NCI-H345 (cell line): ENCODE measurements around the gene SCT.
"Not testable (repeated sequence)": the region's sequence is repeated elsewhere in the genome, so short reads cannot be mapped to it uniquely, and the experiment has no call there.

Experiments
- DNase-seq: peaks from one replicate; lab custom pipeline; 2025; lab: John Stamatoyannopoulos, UW

The SCT gene

GRCh38 chr11:626475-627307, at the start of gene SCT:
Gene SCT, minus strand, starts transcription at chr11:627181. Its CDS starts 38 bp downstream, at chr11:627143.
- no peak for DNase-seq

- no peak for DNase-seq
Observed at GRCh38 chr11:674406-674805, 47.4 kb upstream of the SCT start.

DNA sequence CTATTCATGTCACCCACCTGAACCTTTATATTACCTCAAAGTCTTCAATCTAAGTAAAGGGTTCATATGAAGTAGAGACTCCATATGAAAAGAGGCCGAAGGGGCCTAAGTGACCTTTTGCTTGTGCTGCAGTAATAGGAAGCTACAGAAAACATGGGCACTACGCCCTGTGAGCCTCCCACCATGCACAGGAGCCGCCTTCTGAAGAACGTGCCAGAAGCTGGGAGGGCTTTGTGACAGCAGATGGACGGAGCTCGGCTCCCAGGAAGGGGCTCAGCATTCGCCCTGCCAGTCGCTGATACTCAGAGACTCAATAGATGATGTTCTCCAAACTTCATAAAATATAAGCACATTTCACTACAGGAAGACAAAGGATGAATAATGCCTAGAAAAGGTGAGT, 46.9 kb upstream of the SCT start:
- no peak for DNase-seq

- no peak for DNase-seq
Observed at GRCh38 chr11:665704-666281, 38.8 kb upstream of the SCT start.

DNA sequence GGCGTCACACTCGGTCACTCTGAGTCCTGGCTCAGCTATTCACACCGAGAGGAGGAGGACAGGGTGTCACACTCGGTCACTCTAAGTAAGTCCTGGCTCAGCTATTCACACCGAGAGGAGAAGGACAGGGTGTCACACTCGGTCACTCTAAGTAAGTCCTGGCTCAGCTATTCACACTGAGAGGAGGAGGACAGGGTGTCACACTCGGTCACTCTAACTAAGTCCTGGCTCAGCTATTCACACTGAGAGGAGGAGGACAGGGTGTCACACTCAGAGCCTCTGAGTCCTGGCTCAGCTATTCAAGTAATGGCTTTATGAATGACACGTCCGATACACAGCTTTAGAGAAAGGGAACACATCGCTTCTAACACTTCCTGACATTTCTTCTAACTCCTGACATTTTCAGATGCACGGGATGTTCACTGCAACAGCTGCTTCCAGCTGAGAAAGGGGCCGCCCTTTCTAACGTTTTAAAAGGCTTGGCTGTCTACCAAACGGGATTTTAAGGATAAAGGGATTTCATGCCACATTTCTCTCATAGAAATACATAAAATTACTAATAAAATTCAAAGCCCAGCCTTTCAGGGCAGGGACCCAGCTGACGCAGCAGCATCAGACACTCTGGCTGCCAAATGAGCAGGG, 38.2 kb upstream of the SCT start:
- DNase-seq, result no peak

DNA sequence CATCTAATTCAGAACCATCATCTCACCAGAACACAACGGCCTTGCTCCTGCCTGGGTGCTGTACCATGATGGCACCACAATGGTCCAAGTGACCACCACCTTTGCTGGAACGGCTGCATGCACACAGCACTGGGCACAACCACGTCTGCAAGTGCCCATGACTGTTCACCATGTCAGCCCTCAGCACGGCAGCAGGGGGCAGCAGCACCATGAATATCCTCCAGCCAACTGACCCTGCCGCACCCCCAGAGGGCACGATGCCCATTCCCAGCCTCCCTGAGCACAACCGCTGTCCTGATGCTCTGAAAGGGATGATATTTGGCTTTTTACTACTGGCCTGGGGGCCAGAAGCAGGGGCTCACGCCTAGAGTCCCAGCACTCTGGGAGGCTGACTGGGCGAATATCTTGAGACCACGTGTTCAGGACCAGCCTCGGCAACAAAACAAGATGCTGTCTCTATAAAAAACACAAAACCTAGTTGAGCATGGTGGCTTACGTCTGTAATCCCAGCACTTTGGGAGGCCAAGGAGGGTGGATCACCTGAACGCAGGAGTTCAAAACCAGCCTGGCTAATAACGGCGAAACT, 35.8 kb upstream of the SCT start:
- no peak for DNase-seq

DNA sequence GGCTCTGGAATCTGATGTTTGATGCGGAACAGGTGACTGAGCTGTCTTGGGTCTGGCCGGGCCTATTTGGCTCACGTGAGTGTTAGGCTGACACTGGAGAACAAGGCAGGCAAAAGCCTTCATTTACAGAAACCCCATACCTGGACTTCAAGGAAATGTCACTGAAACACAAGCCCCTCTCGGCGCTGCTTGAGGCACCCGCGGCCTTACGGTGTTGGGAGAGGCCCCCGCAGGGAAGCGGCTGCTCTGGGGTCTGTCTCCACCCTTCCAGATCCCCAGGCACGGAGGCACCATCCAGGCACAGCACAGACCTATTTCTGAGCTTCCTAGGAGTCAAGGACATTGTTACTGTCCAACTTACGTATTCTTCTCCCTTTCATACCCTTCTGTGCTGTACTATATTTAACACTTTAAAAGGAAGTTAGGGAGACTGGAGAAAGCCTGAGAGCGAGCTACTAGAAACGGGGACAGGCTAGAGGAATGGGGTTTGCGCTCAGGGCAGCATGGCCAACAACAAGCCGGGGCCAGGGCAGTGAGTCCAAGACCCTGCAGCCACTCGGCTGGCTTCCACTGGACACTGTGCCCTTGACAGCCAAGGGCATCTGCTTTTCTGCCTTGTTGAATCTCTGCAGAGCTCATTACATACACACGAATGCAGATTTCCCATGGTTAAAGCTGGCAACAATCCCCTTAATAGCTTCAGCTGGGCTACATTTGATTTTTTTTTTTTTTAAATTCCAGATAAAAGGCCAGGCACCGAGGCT, 33.9 kb upstream of the SCT start:
- DNase-seq, result no peak

DNA sequence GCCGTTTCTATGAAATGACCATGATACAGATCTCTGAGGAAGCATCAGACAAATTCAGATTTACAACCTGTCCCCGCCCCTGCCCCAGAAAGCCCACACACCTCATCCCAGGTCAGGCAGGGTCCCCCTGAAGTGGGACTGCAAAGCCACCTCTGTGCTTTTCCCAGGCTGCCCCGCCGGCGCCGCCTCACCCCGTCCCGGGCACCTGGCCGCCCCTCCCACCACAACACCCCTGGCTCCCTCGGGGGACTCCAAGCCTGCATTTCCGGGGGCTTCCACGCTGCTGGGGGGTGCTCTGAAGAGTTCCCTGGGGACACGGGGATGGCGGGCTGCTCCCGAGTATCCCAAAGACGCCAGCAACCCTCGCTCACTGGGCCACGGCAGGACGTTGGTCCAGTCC, 33.3 kb upstream of the SCT start:
- DNase-seq, result no peak

GRCh38 chr11:659532-660085, 32.6 kb upstream of the SCT start:
- DNase-seq, result no peak

- no peak for DNase-seq
Observed at GRCh38 chr11:657691-658126, 30.7 kb upstream of the SCT start.

GRCh38 chr11:656866-657265, 29.9 kb upstream of the SCT start:
- no peak for DNase-seq

DNA sequence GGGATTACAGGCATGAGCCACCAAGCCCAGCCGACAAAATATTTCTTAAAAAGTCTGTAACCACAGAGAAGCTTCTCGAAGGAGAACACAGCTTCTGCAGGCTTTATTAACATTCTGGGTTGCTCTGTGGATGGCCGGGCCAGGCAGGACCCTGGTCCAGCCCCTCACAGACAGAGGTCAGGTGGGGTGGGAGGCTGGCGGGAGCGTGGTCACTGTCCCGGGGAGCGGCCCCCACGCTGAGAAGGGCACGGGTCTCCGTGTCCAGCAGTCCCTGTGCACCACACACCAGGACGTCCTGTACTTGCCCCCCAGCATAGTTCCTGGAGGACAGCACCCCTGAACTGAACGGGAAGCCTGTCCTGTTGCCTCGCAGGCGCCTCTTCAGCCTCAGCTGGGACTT, 29.4 kb upstream of the SCT start:
- DNase-seq, result no peak

- DNase-seq, result no peak
Observed at GRCh38 chr11:655036-655726, 28.2 kb upstream of the SCT start.

- DNase-seq, result not testable (repeated sequence)
Observed at GRCh38 chr11:654444-654843, 27.5 kb upstream of the SCT start.

- no peak for DNase-seq
Observed at GRCh38 chr11:653837-654236, 26.9 kb upstream of the SCT start.

DNA sequence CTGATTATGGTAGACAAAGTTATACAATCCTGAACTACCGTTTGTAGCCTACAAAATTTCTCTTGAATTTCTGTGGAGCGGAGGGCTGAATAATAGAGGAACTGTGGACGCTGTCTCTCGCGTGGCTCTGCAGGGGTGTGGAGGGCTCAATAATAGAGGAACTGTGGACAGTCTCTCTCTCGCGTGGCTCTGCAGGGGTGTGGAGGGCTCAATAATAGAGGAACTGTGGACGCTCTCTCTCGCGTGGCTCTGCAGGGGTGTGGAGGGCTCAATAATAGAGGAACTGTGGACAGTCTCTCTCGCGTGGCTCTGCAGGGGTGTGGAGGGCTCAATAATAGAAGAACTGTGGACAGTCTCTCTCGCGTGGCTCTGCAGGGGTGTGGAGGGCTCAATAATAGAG, 26.2 kb upstream of the SCT start:
- DNase-seq, result not testable (repeated sequence)

DNA sequence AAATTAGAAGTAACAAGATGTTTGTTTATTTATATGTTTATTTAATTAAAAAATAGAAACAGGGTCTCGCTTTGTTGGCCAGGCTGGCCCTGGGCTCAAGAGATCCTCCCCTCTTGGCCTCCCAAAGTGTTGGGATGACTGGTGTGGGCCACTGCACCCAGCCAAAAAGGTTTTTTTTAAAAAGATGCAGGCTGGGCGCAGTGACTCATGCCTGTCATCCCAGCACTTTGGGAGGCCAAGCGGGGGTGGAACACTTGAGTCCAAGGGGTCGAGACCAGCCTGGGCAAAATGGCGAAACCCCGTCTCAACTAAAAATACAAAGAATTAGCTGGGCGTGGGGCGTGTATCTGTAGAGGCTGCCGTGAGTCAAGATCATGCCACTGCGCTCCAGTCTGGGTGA, 23.5 kb upstream of the SCT start:
- DNase-seq, result no peak

GRCh38 chr11:647672-648158, 20.7 kb upstream of the SCT start:
- DNase-seq, result not testable (repeated sequence)

GRCh38 chr11:646214-646613, 19.2 kb upstream of the SCT start:
- DNase-seq, result no peak

DNA sequence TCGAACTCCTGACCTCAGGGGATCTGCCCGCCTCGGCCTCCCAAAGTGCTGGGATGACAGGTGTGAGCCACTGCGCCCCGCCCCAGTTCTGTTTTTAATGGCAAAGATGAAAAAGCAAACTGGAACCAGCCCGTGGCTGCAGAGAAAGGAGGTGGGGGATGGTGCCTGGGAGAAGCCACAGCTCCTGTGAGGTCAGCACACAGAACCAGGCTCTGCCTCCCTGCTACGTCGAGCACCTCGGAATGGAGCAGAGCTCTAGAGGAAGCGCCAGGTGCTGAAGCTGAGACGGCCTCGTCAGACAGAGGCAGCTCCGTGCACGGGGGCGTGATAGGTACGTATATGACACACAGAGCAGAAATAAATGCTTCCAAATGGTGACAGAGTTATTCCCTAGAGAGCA, 18.6 kb upstream of the SCT start:
- no peak for DNase-seq
